Hepatocyte (in vitro differentiated cells): ENCODE data around the gene BRWD1. TPM values are rescaled to one million over a fixed set of nuclear protein-coding genes. Genes with fewer than 3 reads are reported as not detected.
A peak's percentile ranks its signal among the peaks of the same experiment; 100 is the strongest.

ENCODE experiments used
- DNase-seq: peaks from one replicate; pipeline ENCODE4 v3.0.0-alpha.2; 2016; ENCODE audit warnings: low spot score
- H2AFZ ChIP-seq: fragments of 200-600 bp; sonication (generic); 2 replicates; pipeline ENCODE4 v1.6.0; 2016; ENCODE audit warnings: antibody characterized with exemption, mild to moderate bottlenecking
- H3K27ac ChIP-seq: fragments of 200-600 bp; sonication (generic); 2 replicates; pipeline ENCODE4 v1.5.1; 2016; ENCODE audit warnings: mild to moderate bottlenecking
- H3K27me3 ChIP-seq: fragments of 200-600 bp; sonication (generic); 2 replicates; pipeline ENCODE4 v1.6.1; 2016
- H3K36me3 ChIP-seq: fragments of 200-600 bp; sonication (generic); replicated peaks from 2 replicates; pipeline ENCODE4 v1.5.1; 2016; ENCODE audit warnings: low read depth; ENCODE audit not compliant: insufficient read depth
- H3K4me1 ChIP-seq: fragments of 200-600 bp; sonication (generic); 2 replicates; pipeline ENCODE4 v1.5.1; 2016; ENCODE audit warnings: mild to moderate bottlenecking, moderate library complexity; ENCODE audit not compliant: insufficient read depth
- H3K4me2 ChIP-seq: fragments of 200-600 bp; sonication (generic); 2 replicates; pipeline ENCODE4 v1.6.0; 2016
- H3K4me3 ChIP-seq: fragments of 200-600 bp; sonication (generic); 2 replicates; pipeline ENCODE4 v1.5.1; 2016; ENCODE audit warnings: mild to moderate bottlenecking
- H3K79me2 ChIP-seq: fragments of 200-600 bp; sonication (generic); 2 replicates; pipeline ENCODE4 v1.6.0; 2017; ENCODE audit warnings: mild to moderate bottlenecking
- H3K9me2 ChIP-seq: fragments of 200-600 bp; sonication (generic); replicated peaks from 2 replicates; pipeline ENCODE4 v1.6.0; 2017; ENCODE audit warnings: mild to moderate bottlenecking; ENCODE audit not compliant: insufficient read depth
- H3K9me3 ChIP-seq: fragments of 200-600 bp; sonication (generic); 2 replicates; pipeline ENCODE4 v1.5.1; 2016; ENCODE audit warnings: low read depth, mild to moderate bottlenecking
- H4K20me1 ChIP-seq: fragments of 200-600 bp; sonication (generic); 2 replicates; pipeline ENCODE4 v1.6.0; 2016; ENCODE audit warnings: mild to moderate bottlenecking; ENCODE audit not compliant: insufficient read depth, poor library complexity, severe bottlenecking
- EZH2 ChIP-seq: fragments of 200-600 bp; sonication (generic); IDR thresholded peaks from 2 replicates; pipeline ENCODE4 v1.6.1; 2016; ENCODE audit warnings: antibody characterized with exemption, mild to moderate bottlenecking, borderline replicate concordance
- EZH2phosphoT487 ChIP-seq: fragments of 200-600 bp; sonication (generic); IDR thresholded peaks from one replicate; pipeline ENCODE4 v1.6.1; 2018; ENCODE audit warnings: antibody characterized with exemption, mild to moderate bottlenecking, low read depth, moderate library complexity; ENCODE audit not compliant: unreplicated experiment, severe bottlenecking
- whole genome bisulfite sequencing: methylation state at CpG from one replicate; pipeline ENCODE4 v1.1.6; 2016; ENCODE audit warnings: low lambda C conversion rate; ENCODE audit errors: missing lambda C conversion rate; 5-methylcytosine and 5-hydroxymethylcytosine counted together
- polyA plus RNA-seq: library from polyadenylated mRNA; unstranded; fragments of >200 nt; fragmentation: Nextera tagmentation; extraction: Ambion mirVana; gene quantifications from 2 replicates; pipeline ENCODE4 v1.2.1, GENCODE V29; 2016
- total RNA-seq: library from RNA; depleted of rRNA; stranded (reverse); fragments of >200 nt; gene quantifications from 2 replicates; pipeline ENCODE4 v1.2.3, GENCODE V29; 2014
- TF ChIP-seq, protein P1 (sequence below): fragments of 200-600 bp; sonication (generic); IDR thresholded peaks from 2 replicates; pipeline ENCODE4 v1.5.1; 2016; ENCODE audit warnings: antibody characterized with exemption, mild to moderate bottlenecking; ENCODE audit not compliant: poor library complexity

BRWD1 gene
- total and polyA plus RNA-seq, 2 experiments from 2014 or later = 17.4 to 48.3 TPM

DNA sequence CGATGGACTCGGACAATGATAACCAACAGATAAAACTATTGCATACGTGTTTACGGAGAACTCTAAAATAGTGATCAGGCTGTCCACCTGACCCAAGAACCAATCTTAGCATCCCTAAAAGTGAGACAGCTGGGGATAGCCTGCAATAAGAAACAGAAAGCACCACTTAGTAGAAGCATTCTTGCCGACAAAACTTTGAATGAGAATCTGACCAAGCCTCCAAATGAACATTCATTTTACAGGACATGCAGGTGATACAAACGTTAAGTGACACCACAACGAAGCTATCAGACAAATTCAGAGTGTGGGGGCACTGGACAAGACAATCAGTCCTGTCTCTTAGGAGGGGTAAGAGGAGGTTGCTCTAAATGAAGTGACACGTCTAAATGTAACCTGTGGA, 131.4 kb downstream of the BRWD1 start:
- Histone ChIP-seq H3K4me3 (peak overlapping the region; percentile 79), H3K79me2 (peaks cover 34% of the 10 kb centered on the region), H3K4me1 (peaks cover 14% of the 10 kb centered on the region), H3K27me3 (no peaks in the 10 kb centered on the region), H4K20me1 (no peaks in the 10 kb centered on the region), H3K9me2 (no peaks in the 10 kb centered on the region), H3K27ac (peak overlapping the region; percentile 98), H3K36me3 (no peaks in the 10 kb centered on the region), H3K9me3 (no peaks in the 10 kb centered on the region), H2AFZ (no peak overlapping the region), H3K4me2 (peak overlapping the region; percentile 77)
- whole genome bisulfite sequencing = 55% methylated on average over 8 of the region's 8 CpGs
- TF ChIP-seq EZH2 (no peak), EZH2phosphoT487 (no peak)
- TF ChIP-seq, protein P1, sequence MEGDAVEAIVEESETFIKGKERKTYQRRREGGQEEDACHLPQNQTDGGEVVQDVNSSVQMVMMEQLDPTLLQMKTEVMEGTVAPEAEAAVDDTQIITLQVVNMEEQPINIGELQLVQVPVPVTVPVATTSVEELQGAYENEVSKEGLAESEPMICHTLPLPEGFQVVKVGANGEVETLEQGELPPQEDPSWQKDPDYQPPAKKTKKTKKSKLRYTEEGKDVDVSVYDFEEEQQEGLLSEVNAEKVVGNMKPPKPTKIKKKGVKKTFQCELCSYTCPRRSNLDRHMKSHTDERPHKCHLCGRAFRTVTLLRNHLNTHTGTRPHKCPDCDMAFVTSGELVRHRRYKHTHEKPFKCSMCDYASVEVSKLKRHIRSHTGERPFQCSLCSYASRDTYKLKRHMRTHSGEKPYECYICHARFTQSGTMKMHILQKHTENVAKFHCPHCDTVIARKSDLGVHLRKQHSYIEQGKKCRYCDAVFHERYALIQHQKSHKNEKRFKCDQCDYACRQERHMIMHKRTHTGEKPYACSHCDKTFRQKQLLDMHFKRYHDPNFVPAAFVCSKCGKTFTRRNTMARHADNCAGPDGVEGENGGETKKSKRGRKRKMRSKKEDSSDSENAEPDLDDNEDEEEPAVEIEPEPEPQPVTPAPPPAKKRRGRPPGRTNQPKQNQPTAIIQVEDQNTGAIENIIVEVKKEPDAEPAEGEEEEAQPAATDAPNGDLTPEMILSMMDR = no peak
- DNase-seq = no peak

DNA sequence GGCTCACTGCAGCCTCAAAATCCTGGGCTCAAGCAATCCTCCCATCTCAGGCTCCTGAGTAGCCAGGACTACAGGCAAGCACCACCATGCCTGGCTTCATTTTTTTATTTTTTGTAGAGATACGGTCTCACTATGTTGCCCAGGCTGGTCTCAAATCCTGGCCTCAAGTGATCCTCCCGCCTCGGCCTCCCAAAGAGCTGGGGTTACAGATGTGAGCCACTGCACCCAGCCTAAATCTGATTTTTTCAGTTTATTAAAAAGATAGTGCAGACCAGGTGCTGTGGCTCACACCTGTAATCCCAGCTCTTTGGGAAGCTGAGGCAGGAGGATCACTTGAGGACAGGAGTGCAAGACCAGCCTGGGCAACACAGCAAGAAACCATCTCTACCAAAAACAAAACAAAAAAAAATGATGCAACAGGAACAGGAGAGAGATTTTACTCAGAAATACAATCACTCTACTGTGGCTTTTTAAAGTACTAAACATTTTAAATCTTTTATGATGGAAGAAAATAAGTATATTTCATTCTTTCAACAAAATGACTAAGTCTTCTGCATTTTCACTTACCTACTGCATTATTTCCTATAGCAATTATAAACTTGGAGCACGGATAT, 132.1 kb downstream of the BRWD1 start:
- Histone ChIP-seq H3K27ac (no peak overlapping the region), H3K4me1 (peaks cover 14% of the 10 kb centered on the region), H3K9me2 (no peaks in the 10 kb centered on the region), H3K9me3 (no peaks in the 10 kb centered on the region), H3K36me3 (no peaks in the 10 kb centered on the region), H3K4me3 (no peak overlapping the region), H3K79me2 (peaks cover 34% of the 10 kb centered on the region), H2AFZ (no peak overlapping the region), H4K20me1 (no peaks in the 10 kb centered on the region), H3K27me3 (no peaks in the 10 kb centered on the region), H3K4me2 (peak overlapping the region; percentile 77)
- WGBS = 89% methylated on average over 4 of the region's 4 CpGs
- TF ChIP-seq, protein P1 = no peak
- TF ChIP-seq EZH2 = no peak
- TF ChIP-seq EZH2phosphoT487 = no peak
- DNase-seq = no peak

DNA sequence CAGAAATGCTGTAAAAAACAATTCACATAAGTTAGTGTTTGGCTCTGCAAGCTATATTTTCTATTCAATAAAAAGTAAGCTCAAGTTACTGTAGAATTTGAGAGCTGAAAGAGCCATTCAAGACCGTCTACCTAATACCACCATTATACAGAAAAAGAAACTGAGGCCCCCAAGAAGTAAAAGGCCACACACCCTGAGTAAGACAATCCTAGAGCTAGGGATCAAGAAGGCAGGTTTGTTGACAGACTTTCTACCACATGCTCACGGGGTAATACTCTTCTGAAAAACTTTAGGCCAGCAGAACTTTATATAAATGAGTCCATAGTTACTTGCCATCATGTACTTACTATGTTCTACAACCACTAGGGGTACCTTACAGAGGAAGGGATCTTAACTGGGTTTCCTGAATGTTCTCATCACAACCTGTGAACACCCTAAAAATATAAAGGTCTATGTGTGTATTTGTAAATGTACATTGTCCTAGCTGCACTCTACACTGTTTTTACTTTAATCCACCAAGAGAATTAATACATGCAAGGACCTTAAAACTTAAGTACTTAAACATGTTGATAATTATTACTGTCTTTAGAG, 132.9 kb downstream of the BRWD1 start:
- no peak for TF ChIP-seq EZH2phosphoT487
- TF ChIP-seq, protein P1 = no peak
- TF ChIP-seq EZH2 = no peak
- Histone ChIP-seq H3K79me2 (peaks cover 34% of the 10 kb centered on the region), H3K4me2 (peak overlapping the region; percentile 77)

More for the DNA sequence above, 132.9 kb downstream of the BRWD1 start:
- no peaks in the 10 kb centered on the region for H4K20me1 ChIP-seq
- H3K9me3 ChIP-seq = no peaks in the 10 kb centered on the region
- peaks cover 14% of the 10 kb centered on the region for H3K4me1 ChIP-seq
- no peak overlapping the region for H3K4me3 ChIP-seq
- H3K27ac ChIP-seq = no peak overlapping the region
- no peaks in the 10 kb centered on the region for H3K9me2 ChIP-seq
- 88% methylated on average over 2 of the region's 2 CpGs for WGBS
- no peak overlapping the region for H2AFZ ChIP-seq
- H3K27me3 ChIP-seq = no peaks in the 10 kb centered on the region
- no peaks in the 10 kb centered on the region for H3K36me3 ChIP-seq
- DNase-seq = no peak
